GM23338 (cell line): ENCODE results near the gene KCNH8.

ENCODE experiments used
- CREB1 ChIP-seq: fragments of 250-450 bp; sonication (Bioruptor Pico); IDR thresholded peaks from 2 replicates; pipeline ENCODE4 v1.5.0; 2020; ENCODE audit warnings: low read depth, mild to moderate bottlenecking, moderate library complexity
- ETS1 ChIP-seq: IDR thresholded peaks from 2 replicates; pipeline ENCODE4 v1.6.1; 2016; ENCODE audit warnings: antibody characterized with exemption
- EZH2 ChIP-seq: fragments of 200-600 bp; sonication (generic); IDR thresholded peaks from one replicate; pipeline ENCODE4 v1.8.0; 2017; ENCODE audit warnings: antibody characterized with exemption, mild to moderate bottlenecking, low read depth; ENCODE audit not compliant: unreplicated experiment
- EZH2phosphoT487 ChIP-seq: fragments of 200-600 bp; sonication (generic); IDR thresholded peaks from one replicate; pipeline ENCODE4 v1.8.1; 2018; ENCODE audit warnings: antibody characterized with exemption; ENCODE audit not compliant: unreplicated experiment
- JUNB ChIP-seq: IDR thresholded peaks from one replicate; pipeline ENCODE4 v1.6.1; 2016; ENCODE audit warnings: antibody characterized with exemption; ENCODE audit not compliant: unreplicated experiment
- NANOG ChIP-seq: IDR thresholded peaks from 2 replicates; pipeline ENCODE4 v1.6.1; 2016; ENCODE audit warnings: antibody characterized with exemption, borderline replicate concordance
- POLR2AphosphoS5 ChIP-seq: IDR thresholded peaks from 2 replicates; pipeline ENCODE4 v1.6.1; 2016; ENCODE audit warnings: antibody characterized with exemption, low read depth
- STAT1 ChIP-seq: IDR thresholded peaks from one replicate; pipeline ENCODE4 v1.6.1; 2016; ENCODE audit warnings: antibody characterized with exemption; ENCODE audit not compliant: unreplicated experiment
- ZNF114 ChIP-seq: fragments of 250-450 bp; sonication (Bioruptor Pico); IDR thresholded peaks from 2 replicates; pipeline ENCODE4 v1.5.0; 2020; ENCODE audit warnings: mild to moderate bottlenecking, moderate library complexity
- ZNF331 ChIP-seq: fragments of 250-450 bp; sonication (Bioruptor Pico); IDR thresholded peaks from 2 replicates; pipeline ENCODE4 v1.5.0; 2020; ENCODE audit warnings: low read depth, mild to moderate bottlenecking, moderate library complexity
- TF ChIP-seq, protein P1 (sequence below), 2 experiments: fragments of 200-600 bp in 1 of 2; sonication (generic) in 1 of 2; conservative IDR thresholded peaks; 2 replicates each; pipeline versions ENCODE4 v1.5.1 to v1.6.1; 2016 to 2017; ENCODE audit warnings: antibody characterized with exemption in 2 of 2, low read depth in 2 of 2, mild to moderate bottlenecking in 2 of 2, moderate library complexity in 1 of 2
- TF ChIP-seq, protein P2 (sequence below): IDR thresholded peaks from one replicate; pipeline ENCODE4 v1.6.1; 2018; ENCODE audit warnings: antibody characterized with exemption; ENCODE audit not compliant: unreplicated experiment

DNA sequence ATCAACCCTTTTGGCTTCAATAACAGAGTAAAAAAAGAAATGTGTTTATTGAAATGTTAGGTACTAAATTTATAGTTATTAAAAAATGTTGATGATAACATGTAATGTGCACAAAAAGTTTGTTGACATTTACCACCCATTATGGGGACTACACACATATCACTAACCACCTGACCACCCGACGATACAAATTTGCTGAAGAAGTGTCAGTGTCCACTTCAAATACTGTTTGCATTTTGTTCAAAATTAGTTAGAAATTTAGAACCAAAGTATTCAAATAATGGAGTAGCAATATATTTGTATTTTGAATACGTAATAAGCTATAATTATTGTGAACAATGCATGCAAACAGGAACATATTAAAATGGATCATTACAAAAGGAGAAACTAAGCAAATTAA is 54.4 kb downstream of the KCNH8 start:
- TF ChIP-seq, protein P1, sequence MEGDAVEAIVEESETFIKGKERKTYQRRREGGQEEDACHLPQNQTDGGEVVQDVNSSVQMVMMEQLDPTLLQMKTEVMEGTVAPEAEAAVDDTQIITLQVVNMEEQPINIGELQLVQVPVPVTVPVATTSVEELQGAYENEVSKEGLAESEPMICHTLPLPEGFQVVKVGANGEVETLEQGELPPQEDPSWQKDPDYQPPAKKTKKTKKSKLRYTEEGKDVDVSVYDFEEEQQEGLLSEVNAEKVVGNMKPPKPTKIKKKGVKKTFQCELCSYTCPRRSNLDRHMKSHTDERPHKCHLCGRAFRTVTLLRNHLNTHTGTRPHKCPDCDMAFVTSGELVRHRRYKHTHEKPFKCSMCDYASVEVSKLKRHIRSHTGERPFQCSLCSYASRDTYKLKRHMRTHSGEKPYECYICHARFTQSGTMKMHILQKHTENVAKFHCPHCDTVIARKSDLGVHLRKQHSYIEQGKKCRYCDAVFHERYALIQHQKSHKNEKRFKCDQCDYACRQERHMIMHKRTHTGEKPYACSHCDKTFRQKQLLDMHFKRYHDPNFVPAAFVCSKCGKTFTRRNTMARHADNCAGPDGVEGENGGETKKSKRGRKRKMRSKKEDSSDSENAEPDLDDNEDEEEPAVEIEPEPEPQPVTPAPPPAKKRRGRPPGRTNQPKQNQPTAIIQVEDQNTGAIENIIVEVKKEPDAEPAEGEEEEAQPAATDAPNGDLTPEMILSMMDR (conservative IDR thresholded peaks at IDR 0.05; ENCODE audit: low read depth in 2 of 2): no peak
- TF ChIP-seq, protein P2, sequence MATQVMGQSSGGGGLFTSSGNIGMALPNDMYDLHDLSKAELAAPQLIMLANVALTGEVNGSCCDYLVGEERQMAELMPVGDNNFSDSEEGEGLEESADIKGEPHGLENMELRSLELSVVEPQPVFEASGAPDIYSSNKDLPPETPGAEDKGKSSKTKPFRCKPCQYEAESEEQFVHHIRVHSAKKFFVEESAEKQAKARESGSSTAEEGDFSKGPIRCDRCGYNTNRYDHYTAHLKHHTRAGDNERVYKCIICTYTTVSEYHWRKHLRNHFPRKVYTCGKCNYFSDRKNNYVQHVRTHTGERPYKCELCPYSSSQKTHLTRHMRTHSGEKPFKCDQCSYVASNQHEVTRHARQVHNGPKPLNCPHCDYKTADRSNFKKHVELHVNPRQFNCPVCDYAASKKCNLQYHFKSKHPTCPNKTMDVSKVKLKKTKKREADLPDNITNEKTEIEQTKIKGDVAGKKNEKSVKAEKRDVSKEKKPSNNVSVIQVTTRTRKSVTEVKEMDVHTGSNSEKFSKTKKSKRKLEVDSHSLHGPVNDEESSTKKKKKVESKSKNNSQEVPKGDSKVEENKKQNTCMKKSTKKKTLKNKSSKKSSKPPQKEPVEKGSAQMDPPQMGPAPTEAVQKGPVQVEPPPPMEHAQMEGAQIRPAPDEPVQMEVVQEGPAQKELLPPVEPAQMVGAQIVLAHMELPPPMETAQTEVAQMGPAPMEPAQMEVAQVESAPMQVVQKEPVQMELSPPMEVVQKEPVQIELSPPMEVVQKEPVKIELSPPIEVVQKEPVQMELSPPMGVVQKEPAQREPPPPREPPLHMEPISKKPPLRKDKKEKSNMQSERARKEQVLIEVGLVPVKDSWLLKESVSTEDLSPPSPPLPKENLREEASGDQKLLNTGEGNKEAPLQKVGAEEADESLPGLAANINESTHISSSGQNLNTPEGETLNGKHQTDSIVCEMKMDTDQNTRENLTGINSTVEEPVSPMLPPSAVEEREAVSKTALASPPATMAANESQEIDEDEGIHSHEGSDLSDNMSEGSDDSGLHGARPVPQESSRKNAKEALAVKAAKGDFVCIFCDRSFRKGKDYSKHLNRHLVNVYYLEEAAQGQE: no peak
- TF ChIP-seq POLR2AphosphoS5 (no peak), EZH2 (no peak), ZNF331 (no peak), EZH2phosphoT487 (no peak), ETS1 (no peak), NANOG (no peak), ZNF114 (no peak), JUNB (no peak), STAT1 (no peak), CREB1 (no peak)
